ENCODE data around the gene CCR4. TPM values are rescaled to one million over a fixed set of nuclear protein-coding genes. Genes with fewer than 3 reads are reported as not detected.

CCR4 gene
- total RNA-seq, 1 experiment from 2014 or later, result not detected

GRCh38 chr3:32989171-32989570 lies 37.7 kb downstream of the CCR4 start:
- no peak overlapping the region for H3K4me3 ChIP-seq (replicated peaks in 1 of 2; ENCODE audit: low read depth in 1 of 2, low read length in 2 of 2)
- no peaks in the 10 kb centered on the region for H3K9me2 ChIP-seq (ENCODE audit: insufficient read depth)
- no peaks in the 10 kb centered on the region for H4K20me1 ChIP-seq (ENCODE audit: insufficient read depth)
- H3K27me3 ChIP-seq (ENCODE audit: insufficient read depth, low read length), result no peaks in the 10 kb centered on the region
- H3K9ac ChIP-seq (ENCODE audit: low read length), result no peak overlapping the region
- intact Hi-C loops (cut with micrococcal nuclease), result no loop called here
- H3K36me3 ChIP-seq (ENCODE audit: control insufficient read depth in 1 of 2, insufficient read depth in 2 of 2, low read length in 2 of 2), result no peaks in the 10 kb centered on the region
- TF ChIP-seq ZNF274 (IDR thresholded peaks at IDR 0.05; ENCODE audit: low read depth, low read length) (no peak), RAD21 (IDR thresholded peaks at IDR 0.05; ENCODE audit: low read depth) (no peak), MAX (IDR thresholded peaks at IDR 0.05) (no peak), CBX3 (IDR thresholded peaks at IDR 0.05; ENCODE audit: low read depth) (no peak), TCF7L2 (IDR thresholded peaks at IDR 0.05; ENCODE audit: borderline replicate concordance, extremely low read depth, insufficient read depth, insufficient read length) (no peak), ZBTB33 (IDR thresholded peaks at IDR 0.05; ENCODE audit: extremely low read depth, insufficient replicate concordance, low read length) (no peak), CEBPB (IDR thresholded peaks at IDR 0.05; ENCODE audit: low read depth) (no peak), SP1 (IDR thresholded peaks at IDR 0.05; ENCODE audit: low read depth) (no peak)
- no peak for ATAC-seq
- H3K4me1 ChIP-seq (ENCODE audit: control insufficient read depth in 1 of 2, insufficient read depth in 2 of 2, low read length in 2 of 2), result no peaks in the 10 kb centered on the region
- DNase-seq (ENCODE audit: low read depth, low spot score), result no peak
- no peaks in the 10 kb centered on the region for H3K79me2 ChIP-seq (ENCODE audit: insufficient read depth, low read length)
- RAD21 ChIA-PET (ENCODE audit: low non-redundant PET in 1 of 2, low total read pairs in 2 of 2, uncharacterized antibody in 2 of 2, unreplicated experiment in 2 of 2), result no interaction called here
- H3K9me3 ChIP-seq (ENCODE audit: control insufficient read depth in 1 of 2, insufficient read depth in 1 of 2, low read depth in 1 of 2, low read length in 2 of 2), result no peaks in the 10 kb centered on the region
- CTCF ChIA-PET, result interaction anchor here (1.0 kb wide), 1 partner anchor 42 kb away, joined by 4 read pairs; no protein-coding TSS in a partner anchor
- H3K4me2 ChIP-seq (ENCODE audit: low read length), result no peak overlapping the region
- no TSS peak for BruUV-seq (replicated peaks)
- POLR2A ChIA-PET, result no interaction called here
- H2AFZ ChIP-seq (ENCODE audit: low read depth, low read length, poor library complexity, severe bottlenecking), result no peak overlapping the region
- H3K27ac ChIP-seq (ENCODE audit: low read depth, low read length), result no peak overlapping the region

GRCh38 chr3:32990116-32990515 lies 38.7 kb downstream of the CCR4 start:
- H3K27ac ChIP-seq (ENCODE audit: low read depth, low read length), result no peak overlapping the region
- ATAC-seq (no peak), DNase-seq (ENCODE audit: low read depth, low spot score) (no peak)
- H2AFZ ChIP-seq (ENCODE audit: low read depth, low read length, poor library complexity, severe bottlenecking), result no peak overlapping the region
- H3K4me1 ChIP-seq (ENCODE audit: control insufficient read depth in 1 of 2, insufficient read depth in 2 of 2, low read length in 2 of 2), result no peaks in the 10 kb centered on the region
- H3K9ac ChIP-seq (ENCODE audit: low read length), result no peak overlapping the region
- no peaks in the 10 kb centered on the region for H4K20me1 ChIP-seq (ENCODE audit: insufficient read depth)
- intact Hi-C loops (cut with micrococcal nuclease), result no loop called here
- H3K9me2 ChIP-seq (ENCODE audit: insufficient read depth), result no peaks in the 10 kb centered on the region
- ChIA-PET CTCF (no interaction called here), POLR2A (no interaction called here), RAD21 (ENCODE audit: low non-redundant PET in 1 of 2, low total read pairs in 2 of 2, uncharacterized antibody in 2 of 2, unreplicated experiment in 2 of 2) (no interaction called here)
- no peaks in the 10 kb centered on the region for H3K27me3 ChIP-seq (ENCODE audit: insufficient read depth, low read length)
- TF ChIP-seq TCF7L2 (IDR thresholded peaks at IDR 0.05; ENCODE audit: borderline replicate concordance, extremely low read depth, insufficient read depth, insufficient read length) (no peak), ZNF274 (IDR thresholded peaks at IDR 0.05; ENCODE audit: low read depth, low read length) (no peak)
- no peak overlapping the region for H3K4me3 ChIP-seq (replicated peaks in 1 of 2; ENCODE audit: low read depth in 1 of 2, low read length in 2 of 2)
- no peak overlapping the region for H3K4me2 ChIP-seq (ENCODE audit: low read length)
- no peaks in the 10 kb centered on the region for H3K79me2 ChIP-seq (ENCODE audit: insufficient read depth, low read length)
- no TSS peak for BruUV-seq (replicated peaks)
- no peaks in the 10 kb centered on the region for H3K36me3 ChIP-seq (ENCODE audit: control insufficient read depth in 1 of 2, insufficient read depth in 2 of 2, low read length in 2 of 2)
- H3K9me3 ChIP-seq (ENCODE audit: control insufficient read depth in 1 of 2, insufficient read depth in 1 of 2, low read depth in 1 of 2, low read length in 2 of 2), result no peaks in the 10 kb centered on the region

Measured in HCT116 (cell line).